GM13977 (cell line): ENCODE results near the gene SLC1A5.

ENCODE experiments used
- DNase-seq: peaks from one replicate; pipeline ENCODE4 v3.0.0; 2012; ENCODE audit warnings: low spot score
- in situ Hi-C: fragments of 300-500 bp; cut with MboI; formaldehyde crosslinking; loops from one replicate; pipeline ENCODE4 v1.12.0; 2022; ENCODE audit warnings: low sequenced_read_pairs, low pct_unique_long_range_greater_than_20kb, mixed read lengths, inconsistent platforms; ENCODE audit not compliant: unreplicated experiment
- TF ChIP-seq, protein P1 (sequence below): IDR thresholded peaks from 2 replicates; pipeline ENCODE4 v1.5.1; 2012; ENCODE audit warnings: mild to moderate bottlenecking, control low read depth; ENCODE audit not compliant: insufficient read depth; ENCODE audit errors: extremely low read depth, missing control alignments

Gene SLC1A5

DNA sequence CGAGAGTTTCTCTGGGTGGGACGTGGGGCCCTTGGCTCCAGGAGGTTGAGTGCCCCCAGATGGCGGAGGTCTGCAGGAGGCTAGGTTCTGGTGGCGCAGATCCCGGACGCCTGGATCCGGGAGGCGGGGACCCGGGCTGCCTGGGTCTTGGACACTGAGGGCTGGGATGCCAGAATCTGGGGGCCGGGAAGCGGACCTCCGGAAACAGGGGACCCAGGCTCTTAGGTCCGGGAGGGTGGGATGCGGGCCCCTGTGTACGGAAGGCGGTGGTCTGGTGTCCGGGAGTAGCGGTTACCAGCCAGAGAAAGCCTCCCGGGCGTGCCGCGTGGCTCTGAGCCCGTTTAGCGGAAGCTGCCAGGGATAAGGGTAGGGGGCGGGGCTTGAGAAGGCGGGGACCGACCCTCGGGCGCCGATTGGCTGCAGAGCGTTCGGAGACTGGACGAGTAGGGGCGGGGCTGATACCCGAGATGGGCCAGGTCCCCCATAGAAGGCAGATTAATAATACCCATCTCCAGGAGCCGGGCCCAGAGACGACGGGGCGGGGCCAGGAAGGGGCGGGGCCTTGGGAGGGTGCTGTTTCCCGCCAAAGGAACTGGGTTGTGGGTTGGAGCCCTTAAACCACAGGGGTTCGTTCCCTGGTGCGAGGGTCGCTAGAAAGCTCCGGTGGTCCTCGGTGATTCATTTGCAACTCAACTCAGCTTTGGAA is at the start of gene SLC1A5:
SLC1A5 (minus strand) TSS at position 333 of the 706 bp plus-strand sequence. CDS start 629 bp downstream, outside the sequence.
- in situ Hi-C loops: no loop called here
- TF ChIP-seq, protein P1, sequence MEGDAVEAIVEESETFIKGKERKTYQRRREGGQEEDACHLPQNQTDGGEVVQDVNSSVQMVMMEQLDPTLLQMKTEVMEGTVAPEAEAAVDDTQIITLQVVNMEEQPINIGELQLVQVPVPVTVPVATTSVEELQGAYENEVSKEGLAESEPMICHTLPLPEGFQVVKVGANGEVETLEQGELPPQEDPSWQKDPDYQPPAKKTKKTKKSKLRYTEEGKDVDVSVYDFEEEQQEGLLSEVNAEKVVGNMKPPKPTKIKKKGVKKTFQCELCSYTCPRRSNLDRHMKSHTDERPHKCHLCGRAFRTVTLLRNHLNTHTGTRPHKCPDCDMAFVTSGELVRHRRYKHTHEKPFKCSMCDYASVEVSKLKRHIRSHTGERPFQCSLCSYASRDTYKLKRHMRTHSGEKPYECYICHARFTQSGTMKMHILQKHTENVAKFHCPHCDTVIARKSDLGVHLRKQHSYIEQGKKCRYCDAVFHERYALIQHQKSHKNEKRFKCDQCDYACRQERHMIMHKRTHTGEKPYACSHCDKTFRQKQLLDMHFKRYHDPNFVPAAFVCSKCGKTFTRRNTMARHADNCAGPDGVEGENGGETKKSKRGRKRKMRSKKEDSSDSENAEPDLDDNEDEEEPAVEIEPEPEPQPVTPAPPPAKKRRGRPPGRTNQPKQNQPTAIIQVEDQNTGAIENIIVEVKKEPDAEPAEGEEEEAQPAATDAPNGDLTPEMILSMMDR: no peak
- peak; percentile 99 for DNase-seq

DNA sequence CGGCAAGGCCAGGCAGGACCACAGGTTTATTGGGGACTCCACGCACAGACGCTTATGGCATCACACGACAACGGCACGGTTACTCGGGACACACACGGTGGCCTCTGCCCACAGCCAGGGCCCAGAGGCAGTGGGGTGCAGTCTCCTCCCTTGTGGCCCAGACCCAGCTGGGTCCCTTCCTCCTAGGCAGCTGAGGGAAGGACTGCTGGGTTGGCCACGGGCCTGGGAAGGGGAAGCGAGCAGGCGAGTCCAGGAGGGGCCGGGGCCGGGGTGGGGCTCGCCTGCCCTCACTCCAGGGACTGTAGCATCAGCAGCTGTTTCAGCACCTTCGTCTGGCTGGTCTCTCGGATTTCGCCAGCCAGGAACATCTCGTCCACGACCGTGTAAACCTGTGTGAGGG is 49.8 kb upstream of the SLC1A5 start:
- TF ChIP-seq, protein P1: no peak
- DNase-seq: no peak
- in situ Hi-C loops: no loop called here

DNA sequence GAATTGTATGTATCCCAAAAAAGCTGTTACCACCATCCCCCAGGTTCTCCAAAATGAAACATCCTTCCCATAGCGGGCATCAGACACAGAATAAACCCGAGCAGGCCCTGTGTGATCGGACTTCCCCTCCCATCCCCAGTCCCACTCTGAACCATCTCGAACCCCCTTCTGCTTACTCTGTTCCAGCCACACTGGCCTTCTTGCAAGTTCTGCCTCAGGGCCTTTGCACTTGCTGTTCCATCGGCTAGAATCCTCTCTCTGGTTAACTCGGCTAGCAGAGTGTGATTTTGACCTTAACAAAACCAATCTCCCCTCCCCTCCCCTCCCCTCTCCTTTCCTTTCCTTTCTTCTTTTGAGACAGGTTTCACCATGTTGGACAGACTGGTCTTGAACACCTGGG is 46.6 kb upstream of the SLC1A5 start:
- DNase-seq: no peak
- in situ Hi-C loops: no loop called here
- TF ChIP-seq, protein P1: no peak

DNA sequence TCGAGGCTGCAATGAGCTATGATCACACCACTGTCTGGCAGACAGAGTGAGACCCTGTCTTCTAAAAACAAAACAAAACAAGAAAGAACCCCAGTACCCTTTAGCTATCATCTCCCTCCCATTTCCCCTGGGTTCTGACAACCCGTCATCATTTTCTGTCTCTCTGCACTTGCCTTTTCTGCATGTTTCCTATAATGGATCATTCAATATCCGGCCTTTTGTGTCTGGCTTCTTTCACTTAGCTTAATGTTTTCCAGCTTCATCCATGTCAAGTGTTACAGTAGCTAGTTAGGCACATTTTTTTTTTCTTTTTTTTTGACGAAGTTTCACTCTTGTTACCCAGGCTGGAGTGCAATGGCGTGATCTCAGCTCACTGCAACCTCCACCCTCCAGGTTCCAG is 45.7 kb upstream of the SLC1A5 start:
- TF ChIP-seq, protein P1: no peak
- in situ Hi-C loops: no loop called here
- no peak for DNase-seq

DNA sequence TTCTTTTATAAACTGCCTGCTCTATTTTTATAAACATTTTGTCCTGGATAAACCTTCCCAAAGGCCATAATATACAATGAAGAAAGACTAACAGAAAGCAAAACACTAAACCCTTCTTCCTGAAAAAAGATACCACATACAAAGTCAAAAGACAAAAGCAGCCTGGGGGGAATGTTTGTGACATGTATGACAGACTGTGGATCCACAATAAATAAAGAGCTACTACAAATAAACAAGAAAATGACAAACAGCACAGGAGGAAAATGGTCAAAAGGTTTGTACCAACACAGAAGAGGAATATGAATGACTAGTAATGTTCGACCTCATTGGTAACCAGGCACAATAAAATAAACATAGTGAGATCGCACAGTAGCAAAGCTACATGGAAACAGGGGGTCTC is 42.5 kb upstream of the SLC1A5 start:
- no peak for DNase-seq
- in situ Hi-C loops: no loop called here
- TF ChIP-seq, protein P1: no peak

DNA sequence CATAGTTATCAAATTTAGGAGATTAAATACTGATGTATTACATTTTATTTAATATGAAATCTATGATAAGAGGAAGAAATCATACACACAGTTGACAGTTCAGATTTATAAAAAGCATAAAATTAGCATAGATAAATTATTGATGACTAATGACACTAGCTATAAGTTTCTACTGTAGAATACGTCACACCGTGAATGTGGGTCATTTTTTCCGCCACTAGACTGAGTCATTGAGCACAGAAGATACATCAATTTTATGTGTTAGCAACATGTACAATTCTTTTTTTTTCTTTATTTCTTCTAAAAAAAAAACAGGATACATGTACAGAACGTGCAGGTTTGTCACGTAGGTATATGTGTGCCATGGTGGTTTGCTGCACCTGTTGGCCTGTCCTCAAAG is 40.1 kb upstream of the SLC1A5 start:
- in situ Hi-C loops: no loop called here
- no peak for DNase-seq
- TF ChIP-seq, protein P1: no peak
